Eye (tissue), 1 donor: ENCODE measurements around the gene RAD51B.
A peak's percentile ranks its signal among the peaks of the same experiment; 100 is the strongest.

Source experiments
- DNase-seq: peaks from one replicate; pipeline ENCODE4 v3.0.0-alpha.2; 2015

Gene RAD51B

GRCh38 chr14:68669111-68669511 lies 849.5 kb downstream of the RAD51B start:
- DNase-seq = no peak

GRCh38 chr14:68669603-68670358 lies 850.2 kb downstream of the RAD51B start:
- DNase-seq = no peak

GRCh38 chr14:68670359-68670715 lies 850.8 kb downstream of the RAD51B start:
- DNase-seq = no peak

DNA sequence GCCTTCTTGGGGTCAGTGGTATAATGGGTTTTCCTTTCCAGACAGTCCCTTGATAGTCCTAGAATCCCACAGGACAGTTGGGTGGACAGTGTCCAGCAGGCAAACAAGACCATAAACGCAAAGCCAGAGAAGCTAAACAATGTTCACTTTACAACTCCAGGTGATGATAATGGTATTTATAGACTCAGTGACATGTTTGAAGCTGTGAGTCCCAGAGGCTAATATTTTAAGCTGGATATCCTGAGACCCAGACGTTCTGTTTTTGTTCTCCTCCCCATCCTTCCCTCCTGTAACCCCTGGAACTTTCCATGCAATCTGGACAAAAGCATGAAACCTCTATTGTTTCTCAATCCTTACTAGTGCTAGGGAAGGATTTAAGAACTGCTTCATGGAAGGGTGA lies 852.3 kb downstream of the RAD51B start:
- no peak for DNase-seq

GRCh38 chr14:68672609-68673285 lies 853.2 kb downstream of the RAD51B start:
- peak; percentile 42 for DNase-seq

GRCh38 chr14:68673464-68673863 lies 853.9 kb downstream of the RAD51B start:
- DNase-seq = no peak

- DNase-seq = no peak
Measured at GRCh38 chr14:68674538-68675232, 855.1 kb downstream of the RAD51B start.

DNA sequence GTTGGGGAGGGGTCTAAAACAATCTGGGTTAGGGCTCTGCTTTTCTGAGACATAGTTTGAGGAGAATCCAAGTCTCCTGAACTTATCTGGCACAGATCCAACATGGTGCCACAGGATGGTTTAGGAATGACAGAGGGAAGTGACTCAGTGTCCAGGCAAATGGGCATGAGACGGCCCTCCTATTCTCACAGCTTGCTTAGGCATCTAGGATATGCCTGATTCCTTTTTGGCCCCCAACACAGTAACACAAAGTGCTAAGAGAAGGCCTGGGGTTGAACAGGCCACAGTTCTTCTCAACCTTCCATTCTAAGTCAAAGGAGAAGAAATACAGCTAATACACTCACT lies 855.6 kb downstream of the RAD51B start:
- DNase-seq = no peak

GRCh38 chr14:68676511-68676943 lies 856.9 kb downstream of the RAD51B start:
- DNase-seq = peak; percentile 47

DNA sequence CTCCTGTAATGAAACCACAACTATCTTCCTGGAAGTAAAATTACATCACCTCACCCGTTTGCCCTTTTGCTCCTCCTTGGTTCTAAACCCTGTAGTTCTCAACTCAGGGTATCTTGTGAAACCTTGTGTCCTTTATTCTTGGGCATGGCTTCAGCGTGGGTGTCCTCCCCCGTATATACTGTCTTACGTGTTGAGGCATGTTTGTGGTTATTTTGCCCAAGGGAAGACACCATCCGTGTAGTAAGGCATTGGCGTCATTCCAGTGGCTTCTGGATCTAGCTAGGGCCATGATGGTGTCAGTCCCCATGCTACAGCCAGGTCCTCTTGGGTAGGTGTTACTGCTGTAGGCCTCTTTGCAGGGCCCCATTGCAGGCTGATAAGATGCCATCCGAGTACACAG lies 857.9 kb downstream of the RAD51B start:
- DNase-seq = no peak

- DNase-seq = no peak
Measured at GRCh38 chr14:68677901-68678300, 858.3 kb downstream of the RAD51B start.

- no peak for DNase-seq
Measured at GRCh38 chr14:68678471-68678870, 858.9 kb downstream of the RAD51B start.

GRCh38 chr14:68679301-68679700 lies 859.7 kb downstream of the RAD51B start:
- DNase-seq = no peak

DNA sequence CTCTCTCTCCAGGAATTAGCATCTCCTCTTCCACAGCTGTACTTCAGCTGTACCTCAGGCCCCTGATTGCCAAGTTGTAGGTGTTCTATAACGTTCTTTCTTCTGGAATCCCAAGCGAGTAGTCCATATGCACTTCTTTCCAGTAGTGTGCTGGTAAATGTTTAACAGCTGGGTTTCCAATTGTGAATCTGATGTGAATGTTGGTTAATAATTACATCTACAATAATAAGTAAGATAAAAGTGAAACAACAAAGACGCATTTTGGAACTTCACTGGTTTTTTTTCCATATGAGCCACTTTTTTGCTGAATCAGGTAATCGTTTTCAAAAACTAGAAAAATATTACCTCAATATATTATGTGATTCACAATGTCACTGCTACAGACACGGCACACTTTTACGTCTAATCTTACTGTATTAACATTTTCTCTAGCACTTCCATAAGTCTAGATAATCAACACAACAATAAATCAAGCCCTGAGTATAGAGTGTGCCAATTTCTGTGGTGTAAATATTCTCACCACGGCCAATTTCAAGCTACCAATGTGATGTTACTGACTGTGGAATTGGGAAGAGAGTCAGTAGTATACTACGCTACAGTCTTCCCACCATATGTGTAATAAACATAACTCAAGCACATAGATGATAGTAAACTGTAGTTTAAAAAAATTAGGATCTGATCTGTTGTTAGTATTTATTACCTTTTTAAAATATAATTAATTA lies 860.3 kb downstream of the RAD51B start:
- DNase-seq = no peak

DNA sequence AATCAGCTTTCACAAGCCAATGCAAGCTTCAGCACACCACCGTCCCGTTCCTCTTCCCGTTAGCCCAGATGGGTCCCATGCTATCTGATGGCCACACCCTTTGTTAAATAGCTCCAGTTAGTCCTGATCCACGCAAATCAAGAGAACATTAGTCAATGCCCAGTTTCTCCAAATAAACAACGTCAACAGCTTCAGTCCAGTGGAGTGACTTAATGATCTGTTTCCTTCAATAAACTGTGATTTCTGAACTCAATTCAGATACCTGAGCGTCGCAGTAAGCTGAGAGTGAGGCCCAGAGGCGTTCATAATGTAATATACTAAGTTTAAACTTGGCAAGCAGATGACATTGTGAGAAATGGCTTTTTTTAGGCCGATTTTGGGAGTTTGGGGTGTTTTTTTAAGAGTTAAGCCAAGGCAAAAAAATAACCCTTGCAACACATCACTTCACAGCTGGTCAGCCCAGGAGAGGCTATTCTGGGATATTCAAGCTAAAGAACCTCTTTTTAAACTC lies 861.0 kb downstream of the RAD51B start:
- DNase-seq = no peak

DNA sequence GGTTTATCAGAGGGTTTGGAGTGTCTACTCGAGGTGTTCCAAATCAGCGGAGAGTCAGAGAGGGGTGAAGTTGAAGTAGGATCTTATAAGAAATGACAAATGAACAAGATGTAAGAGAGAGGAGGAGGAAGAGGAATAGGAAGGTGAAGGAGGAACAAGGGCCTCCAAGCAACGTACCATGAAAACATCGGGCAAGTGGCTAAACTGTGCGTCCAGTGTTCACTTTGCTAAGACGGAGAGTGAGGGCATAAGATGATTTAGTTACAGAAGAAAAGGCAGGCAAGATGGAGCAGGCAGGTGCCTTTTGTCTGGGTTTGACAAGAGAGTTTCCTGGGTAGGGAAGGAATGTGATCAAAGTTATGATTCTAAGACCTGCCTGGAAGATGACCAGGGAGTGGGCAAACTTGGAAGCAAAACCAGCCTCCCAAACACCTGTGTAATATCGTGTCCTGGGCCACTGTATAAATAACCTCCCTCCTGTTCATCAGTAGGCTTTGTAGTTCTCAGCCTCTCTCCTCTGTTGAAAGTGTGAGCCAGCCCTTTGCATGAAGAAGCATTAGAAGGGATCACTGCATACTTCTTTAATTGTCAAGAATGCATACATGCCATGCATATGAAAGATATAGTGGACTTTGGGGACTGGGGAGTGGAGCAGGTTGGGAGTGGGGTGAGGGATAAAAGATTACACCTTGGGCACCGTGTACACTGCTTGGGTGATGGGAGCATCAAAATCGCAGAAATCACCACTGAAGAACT lies 861.9 kb downstream of the RAD51B start:
- no peak for DNase-seq

DNA sequence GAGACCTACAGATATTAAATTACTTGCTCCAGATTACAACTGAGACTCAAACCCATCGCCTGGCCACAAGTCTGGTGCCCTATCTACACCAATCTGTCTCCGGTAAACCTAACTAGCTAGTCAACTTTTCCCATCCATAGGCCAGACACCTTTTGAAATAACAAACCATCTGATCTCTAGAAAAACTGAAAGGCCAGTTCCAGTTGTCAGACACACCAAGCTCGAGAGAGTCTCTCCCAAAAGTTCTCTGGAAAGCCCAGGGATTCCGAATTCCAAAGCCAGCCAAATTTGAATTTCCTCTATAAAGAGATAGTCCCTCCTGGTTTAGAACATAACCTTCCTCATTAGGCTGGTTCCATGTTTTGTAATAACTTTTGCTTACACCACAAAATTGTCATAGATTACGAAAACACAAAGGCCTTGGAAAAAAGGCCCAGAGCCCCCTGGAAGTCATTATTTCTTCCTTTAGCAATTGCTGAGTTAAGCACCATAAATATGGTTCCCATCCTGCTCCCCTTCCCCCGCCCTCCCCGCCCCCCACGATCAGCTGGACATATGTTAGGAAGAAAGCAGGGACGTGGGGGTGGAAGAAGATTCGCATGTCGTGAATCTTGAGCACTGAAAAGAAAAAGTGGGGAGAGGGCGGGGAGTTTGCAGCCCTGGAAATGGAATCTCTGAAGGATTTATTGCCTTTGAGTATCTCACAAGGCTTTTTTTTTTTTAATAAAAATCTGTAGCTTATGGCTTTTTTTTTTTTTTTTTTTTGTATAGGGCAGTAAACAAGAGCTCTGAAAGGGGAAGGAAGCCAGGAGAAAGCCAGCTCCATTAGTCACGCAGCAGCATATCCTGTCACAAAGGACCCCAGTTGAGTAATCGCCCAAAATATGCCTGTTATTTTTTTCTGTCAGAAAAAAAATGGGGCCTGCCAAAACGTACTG lies 862.9 kb downstream of the RAD51B start:
- DNase-seq = peak; percentile 69

- DNase-seq = no peak
Measured at GRCh38 chr14:68683326-68683725, 863.7 kb downstream of the RAD51B start.

GRCh38 chr14:68684466-68685418 lies 865.2 kb downstream of the RAD51B start:
- no peak for DNase-seq
